Measurements from ENCODE around the gene MED22.

- TF ChIP-seq CTCF (IDR thresholded peaks at IDR 0.05) (no peak), TCF7L2 (IDR thresholded peaks at IDR 0.05; ENCODE audit: low read depth, low read length) (no peak), SIN3A (IDR thresholded peaks at IDR 0.05; ENCODE audit: borderline replicate concordance, insufficient read depth, low read depth, low read length) (peak; percentile 84; the same call in 1 of the 2 replicates), REST (IDR thresholded peaks at IDR 0.05; ENCODE audit: insufficient read depth in 1 of 2, low read depth in 2 of 2, low read length in 1 of 2) (no peak)
Measured at GRCh38 chr9:133356391-133357091, 8.6 kb upstream of the MED22 start, which contains the start of the genes SURF1 and SURF2.
